HEK293 (cell line): ENCODE measurements around the gene IRAK3.
"Not testable (repeated sequence)": the region's sequence is repeated elsewhere in the genome, so short reads cannot be mapped to it uniquely, and the experiment has no call there.

Experiments
- CTCF ChIA-PET: fragments of 350-600 bp; formaldehyde crosslinking; extraction: SDS; loops from one replicate; lab custom pipeline; 2021; ENCODE audit warnings: antibody characterized with exemption; lab: Yijun Ruan, JAX
- POLR2A ChIA-PET: fragments of 300-600 bp; formaldehyde crosslinking; extraction: SDS; loops from one replicate; lab custom pipeline; 2020; ENCODE audit warnings: antibody characterized with exemption, inconsistent platforms; lab: Yijun Ruan, JAX
- H3K27ac ChIP-seq: fragments of 200-500 bp; sonication (Bioruptor generic); 2 replicates; pipeline ENCODE4 v1.5.1; 2014; ENCODE audit warnings: low read depth, low read length, control low read depth, inconsistent platforms; ENCODE audit errors: extremely low read depth
- H3K36me3 ChIP-seq, 2 experiments: fragments of 200-500 bp in 1 of 2; sonication (Bioruptor generic) in 1 of 2; 1 replicate in 1 of 2; 2 replicates in 1 of 2; pipeline ENCODE4 v1.5.1; 2014 to 2017; ENCODE audit warnings: inconsistent platforms in 2 of 2, low read length in 2 of 2; ENCODE audit not compliant: control insufficient read depth in 2 of 2, insufficient read depth in 1 of 2
- H3K4me1 ChIP-seq: fragments of 200-500 bp; sonication (Bioruptor generic); 2 replicates; pipeline ENCODE4 v1.5.1; 2014; ENCODE audit warnings: mild to moderate bottlenecking, low read length, inconsistent platforms; ENCODE audit not compliant: control insufficient read depth, insufficient read depth
- H3K4me3 ChIP-seq: 2 replicates; pipeline ENCODE4 v1.5.1; 2011; ENCODE audit warnings: low read depth, mild to moderate bottlenecking, control low read depth, low read length, moderate library complexity
- H3K9me3 ChIP-seq: fragments of 200-500 bp; sonication (Bioruptor generic); 2 replicates; pipeline ENCODE4 v1.5.1; 2014; ENCODE audit warnings: low read depth, low read length, inconsistent platforms; ENCODE audit not compliant: control insufficient read depth, insufficient read depth
- AEBP2 ChIP-seq: fragments of 450-650 bp; formaldehyde crosslinking; IDR thresholded peaks from 2 replicates; pipeline ENCODE4 v1.5.1; 2016; ENCODE audit warnings: missing biosample characterization, missing genetic modification characterization, borderline replicate concordance
- PRDM6 ChIP-seq: fragments of 450-650 bp; formaldehyde crosslinking; IDR thresholded peaks from 2 replicates; pipeline ENCODE4 v1.5.1; 2017; ENCODE audit warnings: missing biosample characterization, missing genetic modification characterization
- SALL2 ChIP-seq: fragments of 450-650 bp; formaldehyde crosslinking; IDR thresholded peaks from 2 replicates; pipeline ENCODE4 v1.5.0; 2017; ENCODE audit warnings: missing biosample characterization, mild to moderate bottlenecking, missing genetic modification characterization, borderline replicate concordance
- TSHZ1 ChIP-seq: fragments of 450-650 bp; formaldehyde crosslinking; IDR thresholded peaks from 2 replicates; pipeline ENCODE4 v1.5.1; 2016; ENCODE audit warnings: missing biosample characterization, missing genetic modification characterization, borderline replicate concordance
- ZNF140 ChIP-seq: fragments of 450-650 bp; formaldehyde crosslinking; IDR thresholded peaks from 2 replicates; pipeline ENCODE4 v1.5.1; 2016; ENCODE audit warnings: missing biosample characterization, missing genetic modification characterization
- ZNF214 ChIP-seq: fragments of 450-650 bp; formaldehyde crosslinking; IDR thresholded peaks from 2 replicates; pipeline ENCODE4 v1.5.1; 2017; ENCODE audit warnings: missing biosample characterization, mild to moderate bottlenecking, missing genetic modification characterization, borderline replicate concordance
- ZNF302 ChIP-seq: fragments of 450-650 bp; formaldehyde crosslinking; IDR thresholded peaks from 2 replicates; pipeline ENCODE4 v1.5.1; 2016; ENCODE audit warnings: missing biosample characterization, missing genetic modification characterization, low read depth
- ZNF335 ChIP-seq: fragments of 450-650 bp; formaldehyde crosslinking; conservative IDR thresholded peaks from 2 replicates; pipeline ENCODE4 v1.5.1; 2016; ENCODE audit warnings: missing biosample characterization, missing genetic modification characterization
- ZNF362 ChIP-seq: fragments of 450-650 bp; formaldehyde crosslinking; IDR thresholded peaks from 2 replicates; pipeline ENCODE4 v1.5.1; 2016; ENCODE audit warnings: missing biosample characterization, missing genetic modification characterization
- ZNF48 ChIP-seq: fragments of 450-650 bp; formaldehyde crosslinking; IDR thresholded peaks from 2 replicates; pipeline ENCODE4 v1.5.1; 2016; ENCODE audit warnings: missing biosample characterization, missing genetic modification characterization
- ZNF513 ChIP-seq: fragments of 450-650 bp; IDR thresholded peaks from 2 replicates; pipeline ENCODE4 v1.5.1; 2018; ENCODE audit warnings: missing biosample characterization, missing genetic modification characterization
- ZNF529 ChIP-seq: fragments of 450-650 bp; formaldehyde crosslinking; IDR thresholded peaks from 2 replicates; pipeline ENCODE4 v1.5.1; 2017; ENCODE audit warnings: missing genetic modification characterization, missing biosample characterization; ENCODE audit not compliant: insufficient replicate concordance
- ZNF571 ChIP-seq: fragments of 450-650 bp; formaldehyde crosslinking; IDR thresholded peaks from 2 replicates; pipeline ENCODE4 v1.5.0; 2017; ENCODE audit warnings: missing biosample characterization, missing genetic modification characterization
- ZNF639 ChIP-seq: fragments of 450-650 bp; formaldehyde crosslinking; IDR thresholded peaks from 2 replicates; pipeline ENCODE4 v1.5.1; 2016; ENCODE audit warnings: missing biosample characterization, missing genetic modification characterization
- ZNF654 ChIP-seq: fragments of 450-650 bp; formaldehyde crosslinking; IDR thresholded peaks from 2 replicates; pipeline ENCODE4 v1.5.1; 2016; ENCODE audit warnings: low read depth, missing biosample characterization, missing genetic modification characterization
- ZNF660 ChIP-seq: fragments of 450-650 bp; IDR thresholded peaks from 2 replicates; pipeline ENCODE4 v1.5.1; 2018; ENCODE audit warnings: missing biosample characterization, mild to moderate bottlenecking, missing genetic modification characterization

Gene IRAK3

GRCh38 chr12:66235626-66236281 is 46.7 kb downstream of the IRAK3 start:
- Histone ChIP-seq H3K9me3 (no peaks in the 10 kb centered on the region), H3K4me1 (peaks cover 10% of the 10 kb centered on the region), H3K36me3 (no peaks in the 10 kb centered on the region), H3K27ac (peak overlapping the region; percentile 53; the same call in 1 of the 2 replicates), H3K4me3 (peak overlapping the region; percentile 40)
- ChIA-PET CTCF (interaction anchor here (0.7 to 1.3 kb wide), 5 partner anchors 63 to 717 kb away, joined by 3 read pairs; no protein-coding TSS in a partner anchor), POLR2A (interaction anchor here (0.7 to 2.7 kb wide), 3 partner anchors 13 to 66 kb away, joined by 3 to 12 read pairs (median 3); partner anchors contain the start of gene TMBIM4)
- TF ChIP-seq ZNF513 (tag by site-specific recombination) (peak; percentile 60), ZNF660 (peak; percentile 81), PRDM6 (tag by site-specific recombination) (peak; percentile 65), ZNF335 (peak; percentile 62), SALL2 (tag by site-specific recombination) (no peak)

GRCh38 chr12:66236282-66236675 is 47.3 kb downstream of the IRAK3 start:
- peak; percentile 93 for TF ChIP-seq ZNF362
- ChIA-PET POLR2A (interaction anchor here (0.7 to 2.7 kb wide), 4 partner anchors 12 to 67 kb away, joined by 3 to 12 read pairs (median 3); partner anchors contain the start of gene TMBIM4), CTCF (interaction anchor here (1.0 to 1.3 kb wide), 3 partner anchors 64 to 93 kb away, joined by 3 read pairs; no protein-coding TSS in a partner anchor)
- H3K9me3 ChIP-seq, H3K4me3 ChIP-seq, H3K4me1 ChIP-seq, H3K36me3 ChIP-seq, H3K27ac ChIP-seq: not testable (repeated sequence)

- Histone ChIP-seq H3K36me3 (no peaks in the 10 kb centered on the region), H3K4me1 (peaks cover 10% of the 10 kb centered on the region), H3K27ac (no peak overlapping the region), H3K4me3 (no peak overlapping the region), H3K9me3 (no peaks in the 10 kb centered on the region)
- POLR2A ChIA-PET: interaction anchor here (1.1 to 1.2 kb wide), 2 partner anchors 13 to 68 kb away, joined by 3 read pairs; partner anchors contain the start of gene TMBIM4
- CTCF ChIA-PET: interaction anchor here (0.9 kb wide), 1 partner anchor 92 kb away, joined by 4 read pairs; no protein-coding TSS in a partner anchor
- TF ChIP-seq ZNF639 (no peak), TSHZ1 (tag by site-specific recombination) (no peak), ZNF571 (tag by site-specific recombination) (no peak), ZNF302 (no peak), ZNF140 (tag by site-specific recombination) (no peak), ZNF529 (no peak), ZNF48 (no peak), AEBP2 (no peak), ZNF654 (tag by site-specific recombination) (no peak), ZNF513 (tag by site-specific recombination) (no peak), ZNF214 (tag by site-specific recombination) (no peak)
Measured at GRCh38 chr12:66236969-66237368, 48.0 kb downstream of the IRAK3 start.
